Neuronal stem cell (in vitro differentiated cells): ENCODE measurements around the gene TTL.
"Not testable (repeated sequence)": the region's sequence is repeated elsewhere in the genome, so short reads cannot be mapped to it uniquely, and the experiment has no call there.

ENCODE experiments used
- DNase-seq: peaks from one replicate; pipeline ENCODE4 v3.0.0-alpha.2; 2013; ENCODE audit warnings: low spot score
- H2AFZ ChIP-seq: one replicate; pipeline ENCODE4 v1.6.1; 2013; ENCODE audit warnings: mild to moderate bottlenecking, low read length, inconsistent platforms
- H2AK5ac ChIP-seq: 2 replicates; pipeline ENCODE4 v1.6.1; 2013; ENCODE audit warnings: low read depth, mild to moderate bottlenecking, inconsistent platforms, low read length, moderate library complexity, mixed read lengths
- H2BK120ac ChIP-seq: 2 replicates; pipeline ENCODE4 v1.6.1; 2013; ENCODE audit warnings: low read depth, mild to moderate bottlenecking, inconsistent platforms, low read length, moderate library complexity, mixed read lengths
- H2BK12ac ChIP-seq: one replicate; pipeline ENCODE4 v1.6.1; 2013; ENCODE audit warnings: low read length, inconsistent platforms
- H2BK15ac ChIP-seq: 2 replicates; pipeline ENCODE4 v1.6.1; 2013; ENCODE audit warnings: mild to moderate bottlenecking, low read length, inconsistent platforms, mixed read lengths
- H2BK5ac ChIP-seq: one replicate; pipeline ENCODE4 v1.6.1; 2013; ENCODE audit warnings: inconsistent platforms, mild to moderate bottlenecking, low read length, moderate library complexity
- H3K14ac ChIP-seq: one replicate; pipeline ENCODE4 v1.6.1; 2013; ENCODE audit warnings: low read length, inconsistent platforms
- H3K18ac ChIP-seq: 2 replicates; pipeline ENCODE4 v1.6.1; 2013; ENCODE audit warnings: low read length, inconsistent platforms
- H3K23ac ChIP-seq: 2 replicates; pipeline ENCODE4 v1.6.1; 2013; ENCODE audit warnings: low read depth, mild to moderate bottlenecking, mixed read lengths, low read length, inconsistent platforms; ENCODE audit not compliant: poor library complexity
- H3K27ac ChIP-seq: replicated peaks from 3 replicates; pipeline ENCODE4 v1.5.1; 2013; ENCODE audit warnings: low read length, inconsistent platforms
- H3K27me3 ChIP-seq, 3 experiments: 2 replicates each; pipeline ENCODE4 v1.6.1; 2013; ENCODE audit warnings: low read length in 3 of 3, mild to moderate bottlenecking in 2 of 3, inconsistent platforms in 1 of 3, low read depth in 1 of 3, mixed read lengths in 1 of 3, moderate library complexity in 1 of 3; ENCODE audit not compliant: control insufficient read depth in 3 of 3, insufficient read depth in 3 of 3
- H3K36me3 ChIP-seq, 2 donors: replicated peaks in 1 of 2; 2 replicates each; pipeline ENCODE4 v1.6.1; 2013; ENCODE audit warnings: low read length in 2 of 2; ENCODE audit not compliant: control insufficient read depth in 2 of 2, insufficient read depth in 2 of 2
- H3K4ac ChIP-seq: 2 replicates; pipeline ENCODE4 v1.6.1; 2013; ENCODE audit warnings: inconsistent platforms, mild to moderate bottlenecking, low read length, moderate library complexity
- H3K4me1 ChIP-seq, 2 donors: 1 replicate in 1 of 2; 2 replicates in 1 of 2; pipeline ENCODE4 v1.6.1; 2013; ENCODE audit warnings: low read length in 2 of 2, low read depth in 1 of 2; ENCODE audit not compliant: control insufficient read depth in 2 of 2, insufficient read depth in 1 of 2
- H3K4me2 ChIP-seq: one replicate; pipeline ENCODE4 v1.6.1; 2013; ENCODE audit warnings: mild to moderate bottlenecking, low read length, inconsistent platforms; ENCODE audit not compliant: insufficient read depth, poor library complexity, severe bottlenecking
- H3K4me3 ChIP-seq, 2 donors: 2 replicates each; pipeline ENCODE4 v1.5.1; 2013; ENCODE audit warnings: low read length in 2 of 2, mild to moderate bottlenecking in 2 of 2, inconsistent platforms in 1 of 2, moderate library complexity in 1 of 2
- H3K79me1 ChIP-seq: one replicate; pipeline ENCODE4 v1.6.1; 2013; ENCODE audit warnings: low read depth, mild to moderate bottlenecking, inconsistent platforms, low read length, moderate library complexity
- H3K9ac ChIP-seq: one replicate; pipeline ENCODE4 v1.6.1; 2013; ENCODE audit warnings: mild to moderate bottlenecking, low read depth, low read length, inconsistent platforms; ENCODE audit not compliant: poor library complexity
- H3K9me3 ChIP-seq, 2 donors: replicated peaks in 1 of 2; 2 replicates each; pipeline versions ENCODE3 to v1.6.1; 2013; ENCODE audit warnings: low read length in 2 of 2, mild to moderate bottlenecking in 2 of 2, inconsistent platforms in 1 of 2, low read depth in 1 of 2, mixed read lengths in 1 of 2, moderate library complexity in 1 of 2; ENCODE audit not compliant: control insufficient read depth in 2 of 2, insufficient read depth in 1 of 2
- H4K8ac ChIP-seq: one replicate; pipeline ENCODE4 v1.6.1; 2013; ENCODE audit warnings: low read depth, mild to moderate bottlenecking, inconsistent platforms, low read length, moderate library complexity
- H4K91ac ChIP-seq: one replicate; pipeline ENCODE4 v1.6.1; 2013; ENCODE audit warnings: low read length, low read depth, mild to moderate bottlenecking, inconsistent platforms; ENCODE audit not compliant: poor library complexity
- WGBS, 2 donors: extraction: QIAGEN DNeasy Blood & Tissue Kit; methylation state at CpG; one replicate each; pipeline ENCODE4 v1.1.7; 2013; ENCODE audit warnings: missing lambda C conversion rate in 2 of 2, mixed read lengths in 1 of 2; ENCODE audit not compliant: insufficient read length in 2 of 2, insufficient replicate concordance in 1 of 2; ENCODE audit errors: extremely low coverage in 2 of 2; 5-methylcytosine and 5-hydroxymethylcytosine counted together

The TTL gene

DNA sequence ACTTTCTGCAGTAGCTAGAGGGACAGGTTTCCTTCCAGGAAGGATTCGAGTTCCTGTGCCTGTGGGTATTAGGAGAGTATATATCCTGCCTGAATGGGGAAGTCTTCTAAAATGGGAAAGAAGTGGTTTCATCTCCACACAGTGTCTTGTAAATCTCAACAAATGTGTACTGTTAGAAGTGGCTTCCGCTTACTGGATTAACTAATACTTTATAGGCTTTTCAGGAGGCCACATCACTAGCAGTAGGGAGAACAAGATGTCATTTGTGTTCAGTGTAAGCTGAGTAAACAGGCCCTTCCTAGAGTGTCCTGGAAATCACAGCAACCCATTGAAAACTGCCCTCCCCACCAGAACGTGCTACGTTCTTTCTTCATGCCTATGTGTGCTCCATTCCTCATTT lies 47.8 kb downstream of the TTL start:
- H2BK15ac ChIP-seq = no peak overlapping the region
- no peak overlapping the region for H3K4ac ChIP-seq
- H3K4me2 ChIP-seq = no peak overlapping the region
- H3K9me3 ChIP-seq = no peaks in the 10 kb centered on the region
- H4K8ac ChIP-seq = no peak overlapping the region
- H3K14ac ChIP-seq = no peak overlapping the region
- no peak for DNase-seq
- no peaks in the 10 kb centered on the region for H3K27me3 ChIP-seq
- no CpG with 5 or more reads among the region's 4 CpGs for WGBS, 2 donors
- no peaks in the 10 kb centered on the region for H3K79me1 ChIP-seq
- H3K23ac ChIP-seq = no peak overlapping the region
- no peak overlapping the region for H3K9ac ChIP-seq
- H3K36me3 ChIP-seq = peaks cover 16 to 58% of the 10 kb centered on the region in 2 donors
- H3K4me3 ChIP-seq = no peak overlapping the region
- no peak overlapping the region for H2AFZ ChIP-seq
- peaks cover 0 to 2% of the 10 kb centered on the region in 2 donors for H3K4me1 ChIP-seq
- no peak overlapping the region for H2AK5ac ChIP-seq
- H4K91ac ChIP-seq = no peak overlapping the region
- H3K18ac ChIP-seq = no peak overlapping the region
- H3K27ac ChIP-seq = no peak overlapping the region
- H2BK120ac ChIP-seq = no peak overlapping the region
- no peak overlapping the region for H2BK5ac ChIP-seq
- no peak overlapping the region for H2BK12ac ChIP-seq

- Histone ChIP-seq H2AFZ (no peak overlapping the region), H4K8ac (no peak overlapping the region), H3K4me2 (no peak overlapping the region), H3K79me1 (no peaks in the 10 kb centered on the region), H3K36me3 (peaks cover 16 to 58% of the 10 kb centered on the region in 2 donors), H2AK5ac (no peak overlapping the region), H4K91ac (no peak overlapping the region), H2BK120ac (no peak overlapping the region), H3K27me3 (no peaks in the 10 kb centered on the region), H3K4ac (no peak overlapping the region), H2BK5ac (no peak overlapping the region), H3K4me3 (no peak overlapping the region), H3K27ac (no peak overlapping the region), H2BK15ac (no peak overlapping the region), H3K9ac (no peak overlapping the region), H3K18ac (no peak overlapping the region), H3K4me1 (peaks cover 0 to 2% of the 10 kb centered on the region in 2 donors), H3K23ac (no peak overlapping the region), H2BK12ac (no peak overlapping the region), H3K14ac (no peak overlapping the region), H3K9me3 (no peaks in the 10 kb centered on the region)
- DNase-seq = no peak
- WGBS, 2 donors = no CpG with 5 or more reads among the region's 4 CpGs
Observed at GRCh38 chr2:112530728-112531127, 48.8 kb downstream of the TTL start.

- no CpG with 5 or more reads among the region's 1 CpG for WGBS, 2 donors
Observed at GRCh38 chr2:112534826-112535225, 52.9 kb downstream of the TTL start.

DNA sequence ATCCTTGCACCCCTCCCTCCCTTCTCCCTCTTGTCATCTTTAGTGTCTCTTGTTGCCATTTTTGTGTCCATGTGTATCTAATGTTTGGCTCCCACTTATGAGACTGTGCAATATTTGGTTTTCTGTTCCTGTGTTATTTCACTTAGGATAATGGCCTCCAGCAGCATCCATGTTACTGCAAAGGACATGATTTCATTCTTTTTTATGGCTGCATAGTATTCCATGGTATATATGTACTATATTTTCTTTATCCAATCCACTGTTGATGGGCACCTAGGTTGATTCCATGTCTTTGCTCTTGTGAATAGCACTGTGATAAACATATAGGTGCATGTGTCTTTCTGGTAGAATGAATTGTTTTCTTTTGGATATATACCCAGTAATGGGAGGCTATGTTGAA lies 54.7 kb downstream of the TTL start:
- H3K23ac ChIP-seq, DNase-seq, H3K79me1 ChIP-seq, H3K4me1 ChIP-seq, H4K91ac ChIP-seq, H2BK5ac ChIP-seq, H3K18ac ChIP-seq, H2BK12ac ChIP-seq, H2BK15ac ChIP-seq, H2AK5ac ChIP-seq, H3K9me3 ChIP-seq, H2AFZ ChIP-seq, H3K14ac ChIP-seq, H2BK120ac ChIP-seq, H3K4me2 ChIP-seq, H3K27me3 ChIP-seq, H4K8ac ChIP-seq, H3K4me3 ChIP-seq, H3K9ac ChIP-seq, H3K4ac ChIP-seq, H3K27ac ChIP-seq: not testable (repeated sequence)
- peaks cover 3 to 21% of the 10 kb centered on the region in 2 donors for H3K36me3 ChIP-seq

More at GRCh38 chr2:112534826-112535225, 52.9 kb downstream of the TTL start:
- no peaks in the 10 kb centered on the region for H3K79me1 ChIP-seq
- no peak overlapping the region for H3K4me2 ChIP-seq
- H4K91ac ChIP-seq = no peak overlapping the region
- H2BK12ac ChIP-seq = no peak overlapping the region
- no peaks in the 10 kb centered on the region for H3K4me1 ChIP-seq
- no peak overlapping the region for H2BK120ac ChIP-seq
- H2AFZ ChIP-seq = no peak overlapping the region
- no peak overlapping the region for H3K14ac ChIP-seq
- H3K23ac ChIP-seq = no peak overlapping the region
- no peak overlapping the region for H2BK5ac ChIP-seq
- no peak for DNase-seq
- H3K9ac ChIP-seq = no peak overlapping the region
- H4K8ac ChIP-seq = no peak overlapping the region
- no peaks in the 10 kb centered on the region for H3K9me3 ChIP-seq
- peaks cover 7 to 40% of the 10 kb centered on the region in 2 donors for H3K36me3 ChIP-seq
- H3K18ac ChIP-seq = no peak overlapping the region
- no peak overlapping the region for H3K27ac ChIP-seq
- H2AK5ac ChIP-seq = no peak overlapping the region
- no peak overlapping the region for H2BK15ac ChIP-seq
- no peak overlapping the region for H3K4me3 ChIP-seq
- H3K4ac ChIP-seq = no peak overlapping the region
- H3K27me3 ChIP-seq = no peaks in the 10 kb centered on the region
